Measurements from ENCODE around the gene TBC1D2.
"Not testable (repeated sequence)": the region's sequence is repeated elsewhere in the genome, so short reads cannot be mapped to it uniquely, and the experiment has no call there.

The TBC1D2 gene

GRCh38 chr9:98270284-98270683 lies 14.8 kb upstream of the TBC1D2 start:
- DNase-seq (ENCODE audit: low read depth), result not testable (repeated sequence)

GRCh38 chr9:98269652-98270051 lies 14.2 kb upstream of the TBC1D2 start:
- not testable (repeated sequence) for DNase-seq (ENCODE audit: low read depth)

- not testable (repeated sequence) for DNase-seq (ENCODE audit: low read depth)
These were observed 12.1 kb upstream of the TBC1D2 start for GRCh38 chr9:98267556-98267955.

- DNase-seq (ENCODE audit: low read depth), result no peak
These were observed 9.1 kb upstream of the TBC1D2 start for GRCh38 chr9:98264516-98264915.

GRCh38 chr9:98263482-98264357 lies 8.3 kb upstream of the TBC1D2 start:
- DNase-seq (ENCODE audit: low read depth), result peak; percentile 74

GRCh38 chr9:98263080-98263479 lies 7.6 kb upstream of the TBC1D2 start:
- DNase-seq (ENCODE audit: low read depth), result no peak

- DNase-seq (ENCODE audit: low read depth), result no peak
These were observed 6.6 kb upstream of the TBC1D2 start for GRCh38 chr9:98262056-98262455.

- no peak for DNase-seq (ENCODE audit: low read depth)
These were observed 5.2 kb upstream of the TBC1D2 start for GRCh38 chr9:98260635-98261034.

- DNase-seq (ENCODE audit: low read depth), result no peak
These were observed 4.3 kb upstream of the TBC1D2 start for GRCh38 chr9:98259791-98260190.

- DNase-seq (ENCODE audit: low read depth), result no peak
These were observed 1.3 kb upstream of the TBC1D2 start for GRCh38 chr9:98256756-98257155.

- DNase-seq (ENCODE audit: low read depth), result peak; percentile 6
These were observed 330 bp downstream of the TBC1D2 start for GRCh38 chr9:98255061-98255577.

GRCh38 chr9:98254228-98255060 lies 1.0 kb downstream of the TBC1D2 start:
- DNase-seq (ENCODE audit: low read depth), result no peak

GRCh38 chr9:98253565-98253964 lies 1.9 kb downstream of the TBC1D2 start:
- DNase-seq (ENCODE audit: low read depth), result no peak

- no peak for DNase-seq (ENCODE audit: low read depth)
These were observed 3.9 kb downstream of the TBC1D2 start for GRCh38 chr9:98251551-98251950.

- DNase-seq (ENCODE audit: low read depth), result no peak
These were observed 5.7 kb downstream of the TBC1D2 start for GRCh38 chr9:98249771-98250170.

GRCh38 chr9:98248737-98249474 lies 6.5 kb downstream of the TBC1D2 start:
- no peak for DNase-seq (ENCODE audit: low read depth)

- DNase-seq (ENCODE audit: low read depth), result no peak
These were observed 7.4 kb downstream of the TBC1D2 start for GRCh38 chr9:98247831-98248657.

- DNase-seq (ENCODE audit: low read depth), result no peak
These were observed 13.0 kb downstream of the TBC1D2 start for GRCh38 chr9:98242426-98242825.

- DNase-seq (ENCODE audit: low read depth), result no peak
These were observed 13.8 kb downstream of the TBC1D2 start for GRCh38 chr9:98241357-98242300.

- no peak for DNase-seq (ENCODE audit: low read depth)
These were observed 15.0 kb downstream of the TBC1D2 start for GRCh38 chr9:98240475-98240874.
